OCI-M2 (cell line): Measurements from ENCODE around the gene AEBP1.

ENCODE experiments used
- DNase-seq: peaks from one replicate; lab custom pipeline; 2025; ENCODE audit not compliant: unreplicated experiment; lab: John Stamatoyannopoulos, UW

AEBP1 gene

DNA sequence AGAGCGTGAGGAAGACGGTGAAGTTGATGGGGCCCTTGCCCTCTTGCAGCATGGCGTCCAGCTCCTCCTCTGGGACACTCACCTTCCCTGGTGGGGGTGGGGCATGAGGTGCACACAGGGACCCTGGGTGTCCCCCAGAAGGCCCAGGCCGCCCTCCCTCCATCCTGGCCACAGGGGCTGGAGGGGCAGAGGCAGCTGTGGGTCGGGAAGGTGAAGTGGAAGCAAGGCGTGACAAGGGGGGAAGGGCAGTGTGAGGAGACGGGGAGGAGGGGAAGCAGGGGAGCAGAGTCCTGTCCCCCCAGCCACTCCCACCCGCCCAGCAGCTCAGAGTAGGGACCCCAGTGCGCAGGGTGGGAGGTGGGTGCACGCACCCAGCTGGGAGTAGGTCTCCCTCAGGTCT lies 36.2 kb downstream of the AEBP1 start:
- DNase-seq: no peak

DNA sequence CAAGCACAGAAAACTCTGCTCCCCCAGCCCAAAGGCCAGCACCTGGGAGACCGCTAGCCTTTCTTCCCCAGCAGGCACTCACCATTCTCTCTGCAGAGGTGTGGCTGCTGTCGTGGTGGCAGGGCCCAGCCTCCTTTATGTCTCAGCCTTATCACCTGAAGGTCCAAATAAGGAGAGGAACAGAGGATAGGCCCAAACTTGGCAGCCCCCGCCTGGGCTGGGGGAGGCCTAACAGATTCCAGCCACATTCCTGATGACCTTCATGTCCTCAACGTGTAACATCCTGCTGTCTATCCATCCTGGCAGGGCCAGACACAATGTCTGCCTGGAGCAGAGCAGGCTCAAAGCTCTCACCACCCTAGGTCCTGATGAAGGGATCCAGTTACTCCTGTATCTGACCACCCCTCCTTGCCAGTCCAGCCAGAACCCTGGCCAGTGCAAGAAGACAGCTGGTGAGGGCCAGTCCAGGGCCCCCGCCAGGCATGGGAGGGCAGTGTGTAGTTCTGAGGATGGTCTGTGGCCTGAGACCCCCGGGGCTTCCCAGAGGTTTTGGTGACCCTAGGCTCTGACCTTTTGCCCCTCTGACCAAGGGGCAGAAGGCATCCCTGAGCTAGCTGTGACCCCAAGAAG lies 37.2 kb downstream of the AEBP1 start, which contains the start of gene MYL7:
MYL7 (minus strand) TSS at position 112 of the 630 bp plus-strand sequence; CDS start at position 85, 27 bp downstream.
- DNase-seq: no peak

DNA sequence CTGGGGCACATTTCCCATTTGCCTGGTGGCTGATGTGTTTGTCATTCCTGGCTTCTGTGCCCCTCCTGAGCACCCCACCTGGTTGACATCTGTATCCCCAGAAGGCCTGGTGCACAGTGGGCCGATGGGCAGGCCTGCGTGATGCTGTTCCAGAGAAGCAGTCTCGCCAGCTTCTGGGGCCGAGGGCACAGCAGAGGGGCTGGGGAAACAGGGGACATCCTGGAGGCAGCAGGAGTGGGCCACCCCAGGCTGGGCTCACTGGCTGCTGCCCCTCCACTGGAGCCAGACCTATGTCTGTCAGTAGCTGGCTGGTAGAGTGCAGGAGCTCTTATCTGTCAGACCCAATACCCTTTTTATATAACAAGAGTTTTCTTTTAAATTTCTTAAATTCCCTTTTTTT lies 37.9 kb downstream of the AEBP1 start:
- DNase-seq: no peak

DNA sequence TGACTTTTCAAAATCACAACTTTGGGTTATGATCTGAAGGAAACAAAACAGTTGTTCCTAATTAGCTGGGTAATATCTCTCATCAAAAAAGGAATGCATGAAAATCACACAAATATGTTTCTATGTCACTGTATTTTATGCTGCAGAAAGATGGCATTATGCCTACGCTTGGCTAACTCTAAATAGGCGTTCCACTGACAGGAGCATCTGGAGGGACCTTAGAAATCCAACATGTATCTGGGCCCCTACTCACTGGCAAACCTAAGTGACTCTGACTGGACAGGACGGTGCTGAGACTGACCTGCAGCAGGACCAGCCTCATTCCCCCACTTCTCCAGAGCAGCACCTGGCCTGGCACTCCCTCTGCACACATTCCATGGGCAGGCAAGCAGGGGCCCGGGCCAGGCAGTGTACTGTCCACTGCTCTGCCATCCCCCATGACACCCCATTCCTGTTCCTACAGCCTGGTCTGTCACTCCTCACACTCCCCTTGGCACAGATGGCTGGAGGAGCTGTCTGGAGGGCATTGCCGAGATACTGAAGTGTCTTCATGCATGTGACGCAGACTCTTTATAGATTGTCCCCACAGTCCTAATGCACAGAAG lies 39.6 kb downstream of the AEBP1 start:
- no peak for DNase-seq

DNA sequence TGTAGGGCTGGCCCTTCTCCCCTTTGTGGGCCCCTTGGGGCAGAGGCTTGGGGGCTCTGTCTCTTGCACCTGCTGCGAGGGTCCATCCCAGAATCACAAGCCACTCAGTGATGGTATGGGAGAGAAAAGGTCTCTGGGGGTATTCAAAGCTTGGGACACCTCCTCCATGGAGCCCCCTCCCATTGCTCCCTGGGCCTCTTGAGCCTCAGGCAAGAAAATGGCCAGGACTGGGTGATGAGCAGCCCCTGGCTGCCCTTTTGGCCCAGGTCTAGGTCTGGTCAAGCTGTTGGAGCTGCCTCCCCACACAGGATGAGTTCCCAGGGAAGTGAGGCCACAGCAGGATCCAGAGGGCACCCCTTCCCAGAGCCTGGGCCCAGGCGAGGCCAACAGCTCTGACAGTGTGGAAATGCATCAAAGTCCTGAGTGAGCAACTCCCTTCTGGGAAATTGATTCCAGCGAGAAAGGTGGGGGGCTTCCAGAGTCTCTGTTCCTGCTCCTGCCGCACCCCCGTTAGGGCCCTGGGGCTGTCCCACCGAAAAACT lies 40.4 kb downstream of the AEBP1 start:
- no peak for DNase-seq

DNA sequence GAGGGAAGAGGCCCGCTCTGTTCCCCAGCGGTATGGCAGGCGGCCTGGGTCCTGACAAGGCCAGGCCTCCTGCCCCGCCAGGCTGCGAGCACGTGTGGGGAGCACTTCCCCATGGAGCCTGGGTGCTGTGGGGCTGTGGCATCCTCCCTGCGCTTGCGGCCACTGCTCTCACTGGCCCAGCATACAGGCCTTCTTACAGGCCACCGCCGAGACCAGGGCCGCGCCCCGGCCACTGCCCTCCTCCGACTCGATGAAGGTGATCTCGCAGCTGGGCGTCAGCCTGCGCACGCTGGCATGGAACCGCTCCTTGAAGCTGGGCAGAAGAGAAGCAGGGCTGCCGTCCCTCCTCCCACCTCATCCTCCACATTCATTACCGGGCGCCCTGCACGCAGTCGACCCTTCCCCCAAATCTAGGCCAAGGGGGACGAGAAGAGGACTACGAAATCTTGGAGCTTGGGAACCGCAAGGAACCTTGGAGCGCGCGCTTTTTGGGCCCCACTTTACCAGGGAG lies 40.9 kb downstream of the AEBP1 start:
- DNase-seq: no peak

DNA sequence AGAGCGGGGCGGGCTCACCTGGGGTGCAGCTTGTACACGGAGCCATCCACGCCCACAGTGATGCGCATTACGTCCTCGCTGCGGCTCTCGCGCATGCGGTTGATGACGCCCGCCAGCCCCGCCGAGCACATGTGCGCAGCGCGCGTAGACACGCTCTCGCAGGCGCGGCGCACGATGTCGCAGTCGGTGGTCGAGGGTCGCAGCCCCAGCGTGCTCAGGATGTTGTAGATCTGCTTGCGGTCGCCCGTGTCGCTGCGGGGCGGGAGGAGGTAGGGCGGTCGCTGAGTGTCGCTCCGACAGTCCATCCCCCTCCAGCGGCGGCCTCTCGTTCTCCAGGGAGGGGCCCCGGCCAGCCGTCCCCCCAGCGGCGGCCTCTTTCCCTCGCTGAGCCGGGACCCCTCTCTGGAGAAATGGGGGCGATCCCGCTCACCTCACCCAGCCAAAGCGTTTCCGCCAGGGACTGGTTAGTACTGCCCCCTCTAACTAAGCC lies 41.4 kb downstream of the AEBP1 start:
- no peak for DNase-seq

DNA sequence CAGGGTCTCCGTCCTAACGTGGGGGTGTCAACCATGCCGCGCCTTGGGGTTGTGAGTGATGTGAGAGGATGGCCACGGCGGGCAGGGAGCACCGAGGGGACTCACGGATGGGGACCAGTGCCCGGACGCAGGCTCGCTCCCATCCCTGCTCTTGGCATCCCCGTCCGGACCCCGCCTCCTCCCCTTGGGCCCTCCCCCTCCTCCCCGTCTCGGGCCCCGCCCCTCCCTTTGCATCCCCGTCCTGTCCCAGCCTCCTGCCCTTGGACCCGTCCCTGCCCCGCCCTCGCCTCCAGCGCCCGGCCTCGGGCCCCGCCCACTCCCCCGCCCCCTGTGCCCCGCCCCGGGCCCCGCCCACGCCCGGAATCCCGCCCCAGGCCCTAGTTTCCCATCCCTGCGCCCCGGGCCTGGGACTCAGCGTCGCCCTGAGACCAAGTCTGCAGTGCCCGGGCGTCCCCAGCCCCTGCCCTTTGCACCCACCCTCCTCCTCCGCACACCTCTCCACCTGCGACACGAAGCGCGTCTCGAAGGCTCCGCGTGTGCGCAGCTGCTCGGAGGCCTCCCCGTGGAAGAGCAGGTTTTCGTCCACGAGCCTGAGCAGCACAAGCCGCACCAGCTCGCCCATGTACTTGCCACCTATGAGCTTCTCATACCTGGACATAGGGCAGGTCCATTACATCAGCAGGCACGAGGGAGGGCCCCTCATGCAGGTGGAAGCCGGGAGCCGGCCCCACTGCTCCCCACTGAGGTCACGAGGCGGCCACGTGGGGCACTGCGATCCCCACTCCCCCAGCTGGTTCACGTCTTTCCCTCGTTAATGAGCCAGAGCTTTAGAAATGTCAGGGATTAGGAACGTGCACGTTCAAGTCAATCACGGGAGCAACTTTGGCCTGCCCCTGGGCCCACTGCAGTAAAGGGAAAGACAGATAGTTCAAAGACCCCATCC lies 42.1 kb downstream of the AEBP1 start:
- DNase-seq: no peak

DNA sequence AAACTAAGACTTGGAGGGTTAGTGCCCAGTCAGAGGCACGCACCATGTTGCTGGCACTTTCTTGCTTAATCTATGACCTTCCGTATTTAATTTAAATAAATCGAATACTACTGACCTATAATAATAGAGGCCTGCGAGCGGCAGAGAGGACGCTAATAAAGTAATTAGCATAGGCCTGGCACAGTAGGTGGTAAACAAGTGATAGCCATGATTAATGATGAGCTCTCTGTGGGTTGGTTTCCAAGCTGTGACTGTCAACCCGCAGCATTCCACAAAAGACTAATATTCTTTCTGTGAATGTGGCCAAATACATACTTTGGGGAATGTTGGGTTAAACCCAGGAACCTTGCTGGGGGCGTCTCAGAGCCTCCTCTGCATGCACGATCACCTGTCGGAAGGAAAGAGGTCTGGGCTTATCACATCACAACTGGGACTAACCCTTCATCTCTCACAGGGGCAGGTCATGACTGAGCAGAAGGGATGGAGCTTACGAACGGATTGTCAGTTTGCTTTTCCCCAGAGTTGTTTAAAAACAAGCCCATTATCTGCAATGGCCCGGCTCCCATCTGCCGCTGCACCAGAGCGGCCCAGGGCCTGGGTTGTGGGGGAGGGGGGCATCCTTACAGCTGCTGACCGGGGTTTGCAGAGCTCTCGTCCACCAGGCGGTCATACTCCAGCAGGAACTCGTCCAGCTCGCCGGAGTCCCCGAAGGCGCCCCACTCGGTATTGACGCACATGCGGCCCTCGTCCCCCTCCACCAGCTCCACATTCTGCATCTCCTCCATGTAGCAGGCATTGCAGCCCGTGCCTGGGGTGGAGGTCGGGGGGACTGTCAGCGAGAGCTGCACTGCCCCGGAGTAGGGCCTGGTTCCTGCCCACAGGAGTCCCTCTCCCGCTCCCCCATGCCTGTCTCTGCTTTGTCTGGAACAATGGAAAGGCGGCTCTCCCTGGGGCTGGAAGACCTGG lies 43.2 kb downstream of the AEBP1 start:
- no peak for DNase-seq

DNA sequence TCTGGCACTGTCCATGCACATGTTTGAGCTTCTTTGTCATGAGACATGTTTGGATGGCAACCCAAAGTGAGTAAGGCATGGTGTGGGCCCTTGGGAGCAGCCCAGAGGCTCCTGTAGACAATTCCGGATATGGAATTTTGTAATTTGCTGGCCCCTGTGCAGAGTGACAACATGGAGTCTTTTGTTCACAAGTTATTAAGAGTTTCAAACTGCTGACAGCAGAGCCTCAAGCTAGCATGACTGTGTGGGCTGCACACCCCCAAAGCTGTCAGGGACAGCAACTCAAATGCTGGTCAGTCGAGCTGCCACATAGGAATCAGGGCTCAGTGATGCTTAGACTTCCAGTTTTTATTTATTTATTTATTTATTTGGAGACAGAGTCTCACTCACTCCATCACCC lies 44.0 kb downstream of the AEBP1 start:
- no peak for DNase-seq

DNA sequence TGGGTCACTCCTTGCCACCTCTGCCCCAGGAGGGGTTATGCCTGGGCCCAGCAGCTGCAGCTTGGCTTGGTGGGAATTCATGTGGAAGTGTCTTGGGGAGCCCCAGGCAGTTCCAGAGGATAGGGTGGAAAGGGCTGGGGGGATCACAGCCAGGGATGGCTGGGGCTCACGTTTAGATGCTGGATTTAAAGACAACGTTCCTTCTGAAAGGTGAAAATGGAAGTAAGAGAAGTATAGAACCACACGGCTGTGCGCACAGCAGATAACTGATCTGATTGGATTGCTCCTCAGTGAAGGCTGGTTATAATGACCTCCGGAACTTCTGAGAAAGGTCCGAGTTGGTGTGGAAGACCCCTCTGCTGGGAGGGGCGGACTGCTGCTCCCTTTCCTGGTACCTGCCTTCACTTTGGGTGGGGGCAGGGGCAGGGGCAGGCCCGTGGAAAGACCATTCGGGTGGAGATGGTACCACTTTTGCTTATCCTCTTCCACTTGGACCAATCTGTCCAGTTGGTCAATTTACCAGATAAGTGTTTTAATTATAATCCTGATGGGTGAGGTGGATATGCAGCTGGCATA lies 44.9 kb downstream of the AEBP1 start:
- no peak for DNase-seq

DNA sequence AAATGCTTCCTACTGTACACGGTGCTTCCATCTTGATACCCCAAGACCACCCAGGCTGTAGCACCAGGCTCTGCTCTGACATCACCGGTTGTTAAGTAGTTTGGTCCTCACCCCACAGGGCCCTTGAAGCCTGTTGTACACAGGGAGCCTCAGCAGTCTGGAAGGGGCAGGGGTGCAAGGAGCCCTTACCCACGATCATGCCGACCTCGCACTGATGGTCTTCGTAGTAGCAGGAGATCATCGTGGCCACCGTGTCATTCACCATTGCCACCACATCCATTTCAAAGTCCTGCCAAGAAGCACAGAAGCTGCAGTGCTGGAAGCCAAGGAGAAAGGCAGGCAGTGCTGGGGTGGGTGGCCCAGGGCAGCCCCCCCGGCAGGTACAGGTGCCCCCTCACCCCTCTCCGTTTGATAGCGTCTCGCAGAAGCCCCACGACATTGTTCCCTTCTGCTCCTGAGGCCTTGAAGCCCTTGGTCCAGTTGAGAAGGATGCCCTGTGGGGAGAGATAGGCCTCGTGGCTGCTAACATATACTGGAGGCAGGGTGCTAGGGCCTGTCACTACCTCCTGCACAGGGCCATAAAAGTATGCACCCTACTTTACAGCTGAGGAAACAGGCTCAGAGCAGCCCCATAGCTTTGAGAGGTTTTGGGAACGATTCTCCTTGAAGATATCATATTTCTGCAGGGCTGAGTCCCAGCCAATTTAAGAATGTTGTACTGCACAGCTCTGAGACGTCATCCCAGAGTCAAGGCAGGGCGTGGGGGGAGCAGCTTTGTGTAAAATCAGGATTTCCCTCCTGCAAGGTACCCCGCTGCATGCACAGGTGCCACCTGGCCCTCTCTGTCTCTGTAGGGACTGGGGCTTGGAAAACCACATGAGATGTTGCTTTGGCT lies 45.7 kb downstream of the AEBP1 start:
- DNase-seq: no peak

DNA sequence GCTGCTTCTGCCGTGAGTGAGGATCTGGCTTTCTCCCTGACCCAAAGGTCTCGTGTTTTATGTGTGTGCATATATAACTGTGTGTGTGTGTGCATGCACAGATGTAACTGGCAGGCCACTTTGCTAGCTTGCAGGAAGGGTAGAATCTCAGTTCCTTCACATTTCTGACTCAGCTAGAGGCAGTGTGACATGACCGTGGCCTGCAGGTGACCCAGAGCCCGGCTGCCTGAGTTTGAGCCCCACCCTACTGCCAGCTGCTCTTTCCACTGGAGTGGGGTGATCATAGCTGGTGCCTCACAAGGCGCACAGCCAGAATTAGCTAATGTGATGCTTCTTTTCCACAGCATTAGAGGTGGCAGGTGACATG lies 46.3 kb downstream of the AEBP1 start:
- DNase-seq: no peak

DNA sequence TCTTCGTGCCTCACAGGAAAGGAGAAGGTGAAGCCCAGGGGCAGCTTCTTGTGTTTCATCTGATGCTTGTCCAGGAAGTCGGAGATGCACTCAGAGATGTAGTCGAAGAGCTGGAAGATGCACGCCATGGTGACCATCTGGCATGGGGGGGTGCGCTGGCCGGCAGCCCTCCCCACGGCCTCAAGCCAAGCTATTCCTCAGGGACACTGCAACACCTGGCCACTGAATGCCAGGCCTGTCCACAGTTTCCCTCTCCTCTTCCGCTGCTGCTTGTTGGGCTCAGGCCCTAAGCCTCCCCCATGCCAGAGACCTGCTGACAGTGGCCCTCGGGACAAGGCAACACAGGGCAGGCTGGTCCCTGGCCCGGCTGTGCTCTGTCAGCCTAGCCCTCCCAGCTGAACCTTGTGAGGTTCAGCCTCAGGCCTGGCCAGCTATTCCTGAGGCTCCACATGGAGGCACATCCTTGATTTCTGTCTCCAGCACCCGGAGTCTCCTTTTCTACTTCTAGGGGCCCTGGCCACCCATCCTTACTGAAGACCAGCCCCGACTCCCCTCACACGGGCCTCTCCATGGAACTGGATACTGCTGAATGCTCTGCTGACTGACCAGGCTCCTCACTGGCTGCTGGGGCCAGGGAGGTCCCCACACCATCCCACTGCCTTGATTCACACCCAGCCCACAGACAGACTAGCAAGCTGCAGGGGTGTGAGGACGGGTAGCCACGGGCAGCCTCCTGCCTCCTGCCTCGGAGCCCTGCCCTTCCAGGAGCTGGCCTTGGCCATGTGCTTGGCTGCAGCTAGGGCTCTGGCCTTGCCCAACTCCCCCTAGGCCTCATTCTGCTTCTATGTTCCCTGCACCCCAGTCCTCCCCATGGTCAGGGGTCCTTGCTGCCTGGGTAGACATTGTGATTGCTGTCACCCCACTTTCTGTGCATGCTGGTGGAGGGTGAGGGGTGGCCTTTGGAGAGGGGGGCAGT lies 47.1 kb downstream of the AEBP1 start:
- DNase-seq: no peak

DNA sequence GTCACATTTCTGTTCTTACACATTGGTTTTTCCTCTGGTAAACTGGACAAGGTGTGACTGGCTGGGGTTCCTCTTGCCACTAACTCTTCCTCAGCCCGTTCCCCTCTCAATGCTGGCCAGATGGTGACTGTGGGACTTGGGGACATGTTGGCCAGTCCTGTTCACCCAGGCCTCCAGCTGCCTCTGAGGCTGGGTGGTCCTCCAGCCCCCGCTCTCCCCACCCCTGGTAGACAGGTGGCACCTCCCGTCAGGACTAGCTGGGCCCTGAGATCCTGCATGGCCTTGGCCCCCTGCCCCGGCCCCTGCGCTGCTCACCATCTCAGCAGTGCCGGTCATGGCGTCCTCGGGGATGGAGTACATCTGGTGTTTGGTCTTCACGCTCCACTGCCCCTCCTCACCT lies 47.8 kb downstream of the AEBP1 start:
- no peak for DNase-seq

DNA sequence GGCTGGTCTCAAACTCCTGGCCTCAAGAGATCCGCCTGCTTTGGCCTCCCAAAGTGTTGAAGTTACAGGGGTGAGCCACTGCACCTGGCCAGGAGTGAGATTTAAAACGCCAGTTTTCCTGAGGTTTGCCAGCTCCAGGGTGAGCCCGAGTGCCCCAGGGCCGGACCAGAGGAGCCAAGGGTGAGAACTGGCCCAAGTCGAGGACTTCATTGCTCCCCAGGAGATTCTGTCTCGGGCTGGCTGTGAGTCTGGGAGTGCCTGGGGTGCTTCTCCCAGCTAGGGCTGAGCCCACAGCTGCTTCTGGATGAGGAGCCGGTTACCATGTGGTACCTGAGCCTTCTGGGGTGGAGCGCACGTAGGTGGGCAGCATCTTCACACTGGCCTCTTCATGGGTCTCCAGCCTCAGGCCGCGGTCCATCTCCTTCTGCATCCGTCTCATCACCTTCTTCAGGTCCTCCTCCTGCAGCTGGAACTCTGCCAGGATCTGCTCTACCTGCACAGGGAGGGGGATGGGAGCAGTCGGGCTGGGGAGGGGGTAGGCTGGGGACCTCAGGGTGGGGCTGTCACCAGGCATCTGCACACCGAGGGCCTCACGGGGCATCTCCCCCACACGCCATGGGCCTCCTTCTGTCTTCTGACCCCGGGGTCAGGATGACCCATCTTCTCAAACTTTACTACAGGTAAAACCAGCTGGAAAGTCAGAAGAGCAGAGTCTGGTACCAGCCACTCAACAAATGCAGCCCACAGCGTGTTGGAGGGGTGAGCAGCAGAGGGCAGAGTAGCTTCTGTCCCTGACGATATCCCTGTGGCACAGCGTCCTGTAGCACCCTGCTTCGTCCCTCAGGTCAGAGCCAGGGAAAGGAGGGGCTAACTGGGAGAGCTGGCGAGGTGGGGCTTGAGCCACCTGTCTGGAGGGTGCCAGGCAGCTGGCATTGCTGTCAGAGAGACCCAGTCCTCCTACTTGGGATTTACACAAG lies 49.1 kb downstream of the AEBP1 start:
- no peak for DNase-seq

DNA sequence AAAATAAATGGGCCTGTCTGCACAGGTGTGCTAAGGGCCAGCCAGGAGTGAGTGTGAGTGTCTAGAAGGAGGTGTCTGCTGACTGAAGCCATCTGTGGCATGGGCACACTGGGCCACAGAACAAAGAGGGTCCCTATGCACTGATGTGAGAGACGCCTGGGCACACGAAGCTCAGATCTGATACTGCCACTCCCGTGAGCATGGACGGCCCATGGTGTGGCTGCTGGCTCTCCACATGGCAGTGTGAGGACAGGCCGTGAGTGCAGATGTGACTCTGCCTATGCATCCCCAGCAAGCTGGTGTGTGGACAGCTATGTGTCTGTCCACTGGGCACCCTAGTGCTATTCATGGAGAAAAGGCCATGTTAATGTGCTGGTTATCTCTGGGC lies 49.8 kb downstream of the AEBP1 start:
- no peak for DNase-seq
